Activated gamma-delta T cell (primary cell): ENCODE measurements around the gene GPR37L1.

Experiments used
- DNase-seq: peaks from one replicate; lab custom pipeline; 2025; lab: John Stamatoyannopoulos, UW
- total RNA-seq, 2 donors: gene quantifications; one replicate each; lab custom pipeline; 2026; lab: John Stamatoyannopoulos, UW

The GPR37L1 gene, protein sequence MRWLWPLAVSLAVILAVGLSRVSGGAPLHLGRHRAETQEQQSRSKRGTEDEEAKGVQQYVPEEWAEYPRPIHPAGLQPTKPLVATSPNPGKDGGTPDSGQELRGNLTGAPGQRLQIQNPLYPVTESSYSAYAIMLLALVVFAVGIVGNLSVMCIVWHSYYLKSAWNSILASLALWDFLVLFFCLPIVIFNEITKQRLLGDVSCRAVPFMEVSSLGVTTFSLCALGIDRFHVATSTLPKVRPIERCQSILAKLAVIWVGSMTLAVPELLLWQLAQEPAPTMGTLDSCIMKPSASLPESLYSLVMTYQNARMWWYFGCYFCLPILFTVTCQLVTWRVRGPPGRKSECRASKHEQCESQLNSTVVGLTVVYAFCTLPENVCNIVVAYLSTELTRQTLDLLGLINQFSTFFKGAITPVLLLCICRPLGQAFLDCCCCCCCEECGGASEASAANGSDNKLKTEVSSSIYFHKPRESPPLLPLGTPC
- total RNA-seq: 0 to 0.09 reads per million in 2 donors

- no peak for DNase-seq
Observed at GRCh38 chr1:202122639-202123335, at the start of gene GPR37L1. Gene GPR37L1, plus strand, starts transcription at chr1:202122917. Its CDS starts 47 bp downstream, at chr1:202122964.

DNA sequence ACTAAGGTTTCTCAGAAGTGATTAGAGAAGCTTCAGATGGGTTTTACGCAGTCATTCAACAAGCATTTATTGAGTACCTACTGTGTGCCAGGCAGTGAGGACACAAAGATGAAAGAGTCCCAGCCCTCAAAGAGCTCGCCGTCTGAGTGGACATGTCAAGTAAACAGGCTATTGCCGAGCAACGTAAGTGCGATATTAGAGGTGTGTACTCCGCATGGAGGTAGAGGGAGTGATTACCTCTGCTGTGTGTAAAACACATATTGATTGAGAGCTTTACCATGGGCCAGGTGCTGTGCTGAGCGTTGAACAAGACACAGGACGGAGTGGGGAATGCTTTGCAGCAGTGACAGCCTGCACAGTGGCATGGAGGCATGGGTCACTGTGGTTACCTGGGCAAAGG is 49.5 kb upstream of the GPR37L1 start:
- DNase-seq: no peak

DNA sequence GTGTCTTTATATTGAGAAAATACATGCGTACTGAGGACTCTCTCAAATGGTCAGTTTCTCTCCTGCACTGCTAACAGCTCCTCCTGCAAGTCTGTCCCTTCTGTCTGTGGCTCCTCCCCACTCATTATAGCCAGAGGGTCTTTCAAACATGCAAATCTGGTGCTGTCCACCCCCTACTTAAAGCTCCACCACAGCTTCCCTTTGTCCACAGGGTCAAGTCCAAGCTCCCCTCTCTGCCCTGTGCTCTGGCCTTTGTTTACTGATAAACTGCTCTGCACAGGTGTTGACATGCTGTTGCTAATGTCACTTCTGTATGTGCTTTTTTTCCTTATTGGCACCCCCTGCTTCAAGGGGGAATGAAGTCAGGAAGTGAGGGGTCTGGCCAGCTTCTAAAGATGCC is 47.7 kb upstream of the GPR37L1 start:
- no peak for DNase-seq

GRCh38 chr1:202075389-202075788 is 47.3 kb upstream of the GPR37L1 start:
- DNase-seq: no peak

GRCh38 chr1:202076050-202076511 is 46.6 kb upstream of the GPR37L1 start:
- DNase-seq: no peak

GRCh38 chr1:202078241-202078640 is 44.5 kb upstream of the GPR37L1 start:
- no peak for DNase-seq

- DNase-seq: no peak
Observed at GRCh38 chr1:202081992-202082391, 40.7 kb upstream of the GPR37L1 start.

DNA sequence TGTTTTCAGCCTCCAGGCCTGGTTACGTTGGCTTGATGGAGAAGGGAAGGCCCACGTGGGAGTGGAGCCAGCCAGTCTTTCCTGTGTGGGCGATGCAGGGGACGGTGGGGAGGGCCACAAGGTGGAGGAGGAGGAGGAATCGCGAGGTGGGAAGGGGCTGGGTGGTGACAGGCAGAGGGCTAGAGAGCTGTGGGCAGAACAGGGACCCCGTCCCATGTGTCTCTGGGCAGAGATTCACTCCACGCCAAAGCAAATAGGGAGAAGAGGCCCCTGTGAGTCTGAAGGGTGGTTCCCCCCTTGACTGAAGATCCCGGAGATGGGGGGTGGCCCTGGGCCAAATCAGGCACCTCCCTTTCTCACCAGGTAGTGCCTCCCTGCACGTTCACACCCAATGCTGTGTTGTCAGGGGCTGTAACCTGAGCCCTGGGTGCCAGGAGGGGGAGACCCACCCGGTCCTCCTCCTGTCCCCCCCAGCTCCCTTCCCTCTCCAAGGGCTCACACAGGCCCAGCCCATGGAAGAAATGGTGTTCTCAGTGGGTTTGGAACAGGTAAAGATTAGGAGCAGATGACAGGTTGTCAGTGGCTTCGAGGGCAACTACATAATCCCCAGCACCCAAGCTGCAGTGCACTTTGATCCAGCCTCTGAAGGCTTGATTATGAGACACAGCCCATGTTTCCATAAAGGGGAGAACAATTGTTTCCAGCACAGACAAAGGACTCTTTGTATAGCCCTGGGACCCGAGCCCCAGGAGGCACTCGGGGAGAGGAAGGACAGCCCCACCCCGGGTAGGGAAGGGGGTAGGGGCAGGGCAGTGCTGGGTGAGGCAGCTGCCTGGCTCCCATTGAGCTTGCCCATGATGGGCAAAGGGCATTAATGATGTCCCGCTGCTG is 37.7 kb upstream of the GPR37L1 start:
- DNase-seq: no peak

GRCh38 chr1:202085682-202086373 is 36.9 kb upstream of the GPR37L1 start:
- no peak for DNase-seq

DNA sequence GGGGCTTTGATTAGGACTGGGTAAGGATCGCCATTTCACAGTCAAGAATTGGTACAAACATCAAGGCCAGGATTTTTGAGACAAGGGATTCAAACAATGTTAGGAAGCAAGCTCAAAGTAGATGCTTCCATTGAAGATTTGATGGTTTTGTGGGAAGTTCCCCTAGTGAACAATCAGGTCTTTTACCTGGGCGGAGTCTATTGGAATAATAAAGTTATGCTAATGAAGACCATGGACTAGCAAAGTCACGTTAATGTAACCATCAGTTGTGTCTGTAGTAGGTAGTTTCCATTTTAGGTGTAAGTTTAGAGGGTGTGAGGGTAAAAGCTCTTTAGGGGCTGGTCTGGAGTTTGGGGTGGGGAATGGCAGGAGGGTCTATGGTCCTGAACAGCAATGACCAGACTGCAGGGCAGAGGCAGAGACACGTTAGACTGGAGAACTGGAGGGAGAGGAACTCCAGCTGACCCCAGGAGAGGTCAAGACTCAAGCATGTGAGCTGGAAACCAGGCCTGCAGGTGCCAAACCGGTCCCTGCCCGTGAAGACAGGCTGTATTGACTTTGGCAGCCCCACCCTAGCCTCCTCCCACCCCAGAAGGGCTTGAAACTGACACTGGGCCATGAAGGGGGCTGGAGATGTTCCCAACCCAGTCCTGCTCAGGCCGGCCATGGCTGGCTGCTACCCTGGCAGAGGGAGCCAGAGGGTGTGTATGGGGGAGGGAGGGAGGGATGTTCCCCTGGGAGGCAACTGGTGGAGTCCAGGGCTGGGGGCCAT is 36.0 kb upstream of the GPR37L1 start:
- no peak for DNase-seq

GRCh38 chr1:202088206-202088605 is 34.5 kb upstream of the GPR37L1 start:
- DNase-seq: no peak

- no peak for DNase-seq
Observed at GRCh38 chr1:202090994-202091393, 31.7 kb upstream of the GPR37L1 start.

DNA sequence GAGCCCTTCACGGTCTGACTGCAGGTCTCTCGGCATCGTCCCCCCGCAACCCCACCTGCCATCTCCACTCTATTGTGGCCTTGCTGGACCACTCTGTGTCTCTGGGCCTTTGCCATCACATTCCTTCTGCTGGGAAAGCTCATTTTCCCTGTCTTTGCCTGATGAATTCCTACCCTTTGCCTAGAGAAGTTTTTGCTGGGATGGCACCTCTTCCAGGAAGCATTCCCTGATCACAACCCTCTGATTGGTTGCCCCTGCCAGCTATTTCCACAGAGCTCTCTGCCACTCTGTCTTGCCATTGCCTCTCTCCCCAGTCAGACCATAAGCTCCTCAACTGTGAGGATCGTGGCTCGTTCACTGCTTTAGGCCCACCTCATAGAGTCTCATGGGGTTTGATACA is 28.9 kb upstream of the GPR37L1 start:
- DNase-seq: no peak

- DNase-seq: no peak
Observed at GRCh38 chr1:202101184-202101583, 21.5 kb upstream of the GPR37L1 start.

DNA sequence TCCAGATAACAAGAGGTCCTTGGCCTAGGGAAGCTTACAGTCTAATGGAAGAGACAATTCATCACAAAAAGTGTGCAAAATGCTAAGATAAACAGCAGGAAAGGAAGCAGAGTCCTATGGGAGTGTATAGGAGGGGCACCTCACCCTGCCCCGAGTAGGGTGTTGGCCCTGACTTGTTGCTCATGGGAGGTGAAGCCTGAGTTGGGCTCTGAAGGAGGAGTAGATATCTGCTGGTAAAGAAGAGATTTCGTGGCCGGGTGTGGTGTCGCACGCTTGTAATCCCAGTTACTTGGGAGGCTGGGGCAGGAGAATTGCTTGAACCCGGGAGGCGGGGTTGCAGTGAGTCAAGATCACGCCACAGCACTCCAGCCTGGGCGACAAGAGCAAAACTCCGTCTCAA is 18.6 kb upstream of the GPR37L1 start:
- no peak for DNase-seq

- no peak for DNase-seq
Observed at GRCh38 chr1:202105571-202106339, 17.0 kb upstream of the GPR37L1 start.

DNA sequence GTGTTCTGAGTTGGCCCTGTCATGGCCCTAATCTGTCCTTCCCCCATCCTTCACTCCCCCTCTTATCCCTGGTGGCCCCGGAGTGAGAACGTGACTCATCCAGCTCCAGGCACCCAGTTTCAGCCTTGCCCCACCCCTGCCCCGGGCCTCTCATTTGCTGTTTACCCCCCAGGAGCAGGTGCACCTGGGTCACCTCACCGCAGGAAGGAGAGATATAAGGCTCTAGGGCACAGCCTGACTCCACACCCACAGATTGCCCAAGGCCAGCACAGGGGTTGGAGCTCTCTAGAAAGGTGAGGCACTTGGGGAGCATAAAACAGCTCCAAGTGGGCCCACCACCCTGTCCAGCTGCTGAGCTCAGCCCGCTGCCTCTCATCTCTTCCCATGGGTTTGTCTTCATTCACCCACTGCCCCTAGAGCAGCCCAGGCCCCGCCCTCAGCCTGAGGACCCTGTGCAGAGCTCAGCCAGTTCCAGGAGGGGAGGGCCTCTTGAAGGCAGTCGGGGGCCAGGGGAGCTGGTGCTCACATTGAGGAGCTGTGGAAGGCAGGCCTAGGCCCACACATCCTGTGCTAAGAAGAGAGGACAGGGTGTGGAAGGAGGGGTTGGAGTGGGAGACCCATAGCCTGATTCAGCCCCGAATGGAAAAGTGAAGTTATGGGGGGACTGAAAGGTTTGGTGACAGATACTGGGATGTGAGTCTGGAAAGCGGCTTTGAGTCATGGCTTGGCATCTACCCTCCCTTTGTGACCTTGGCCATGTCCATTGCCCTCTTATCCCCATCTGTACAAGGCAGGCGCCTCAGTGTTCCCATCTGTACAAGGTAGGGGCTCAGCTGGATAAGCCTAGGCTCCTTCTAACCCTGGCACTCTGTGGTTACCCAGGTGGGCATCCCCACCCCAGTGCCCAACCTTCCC is 16.1 kb upstream of the GPR37L1 start:
- DNase-seq: no peak

DNA sequence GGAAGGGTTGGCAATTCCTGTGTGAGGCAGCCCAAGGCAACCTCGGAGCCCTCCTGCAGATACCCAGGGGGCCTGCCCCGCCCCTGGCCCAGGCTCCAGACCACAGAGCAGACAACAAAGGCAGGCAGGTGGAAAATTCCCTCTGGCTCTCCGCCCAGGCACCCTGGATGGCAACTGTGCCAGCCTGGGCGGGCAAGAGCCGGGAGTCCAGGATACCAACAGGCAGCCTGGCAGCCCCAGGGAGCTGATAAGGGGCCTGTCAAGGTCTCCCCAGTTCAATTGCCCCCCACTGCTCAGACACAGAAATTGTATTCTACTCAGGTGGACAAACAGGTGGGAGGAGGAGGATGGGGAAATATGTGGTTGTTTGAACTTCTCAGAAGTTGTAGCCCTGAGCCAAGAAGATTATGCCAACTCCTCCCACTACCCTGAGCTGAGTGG is 15.4 kb upstream of the GPR37L1 start:
- no peak for DNase-seq
